NCI-H146 (cell line): ENCODE measurements around the gene B9D1.
A peak's percentile ranks its signal among the peaks of the same experiment; 100 is the strongest.

Experiments used
- DNase-seq: peaks from one replicate; lab custom pipeline; 2025; lab: John Stamatoyannopoulos, UW

B9D1 gene

DNA sequence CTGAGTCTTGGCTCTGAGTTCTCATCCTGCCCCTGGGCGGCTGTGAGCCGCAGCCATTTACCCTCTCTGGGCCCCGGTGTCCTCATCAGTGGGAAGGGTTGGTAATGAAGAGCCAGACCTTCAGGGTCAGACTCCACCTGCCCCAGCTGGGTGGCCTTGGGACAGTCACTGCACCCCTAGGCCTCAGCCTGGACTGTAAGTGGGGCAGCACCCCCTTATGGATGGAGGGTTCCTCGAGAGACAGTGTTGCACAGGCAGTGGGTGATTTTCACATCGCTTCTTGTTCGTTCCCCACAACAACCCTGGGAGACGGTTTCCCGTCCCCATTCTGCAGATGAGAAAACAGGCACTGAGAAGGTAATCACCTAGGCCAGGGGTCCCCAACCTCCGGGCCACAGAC lies 60.5 kb downstream of the B9D1 start:
- DNase-seq, result no peak

DNA sequence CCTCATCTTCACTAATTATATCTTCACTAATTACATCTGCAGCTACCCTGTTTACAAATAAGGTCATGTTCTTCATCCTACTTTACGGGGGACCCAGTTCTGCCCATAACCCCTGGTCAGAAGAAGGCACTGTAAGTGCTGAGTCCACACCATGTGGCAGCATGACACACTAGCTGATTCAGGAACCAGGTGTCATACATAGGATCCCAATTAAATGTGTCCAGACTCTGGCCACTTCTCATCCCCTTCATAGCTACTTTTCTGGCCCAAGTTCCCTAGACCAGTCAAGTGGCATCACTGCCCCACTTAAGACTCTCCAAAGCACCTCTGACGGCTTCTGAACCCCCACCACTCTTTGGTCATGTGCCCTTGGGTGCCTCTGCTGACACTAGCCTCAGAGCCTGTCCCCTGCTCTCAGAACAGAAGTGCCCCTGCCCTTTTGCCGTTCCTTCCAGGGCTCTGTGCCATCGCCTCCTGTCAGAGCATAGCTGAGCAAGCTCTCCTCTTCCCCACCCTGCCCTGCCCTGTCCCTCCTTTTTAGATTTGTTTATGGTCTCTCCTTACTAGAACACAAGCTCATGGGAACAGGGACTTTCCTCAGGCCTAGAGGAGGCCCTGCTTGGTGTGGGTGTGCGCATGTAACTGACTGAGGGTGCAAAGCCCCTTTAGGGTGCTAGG lies 61.1 kb downstream of the B9D1 start:
- DNase-seq, result no peak

DNA sequence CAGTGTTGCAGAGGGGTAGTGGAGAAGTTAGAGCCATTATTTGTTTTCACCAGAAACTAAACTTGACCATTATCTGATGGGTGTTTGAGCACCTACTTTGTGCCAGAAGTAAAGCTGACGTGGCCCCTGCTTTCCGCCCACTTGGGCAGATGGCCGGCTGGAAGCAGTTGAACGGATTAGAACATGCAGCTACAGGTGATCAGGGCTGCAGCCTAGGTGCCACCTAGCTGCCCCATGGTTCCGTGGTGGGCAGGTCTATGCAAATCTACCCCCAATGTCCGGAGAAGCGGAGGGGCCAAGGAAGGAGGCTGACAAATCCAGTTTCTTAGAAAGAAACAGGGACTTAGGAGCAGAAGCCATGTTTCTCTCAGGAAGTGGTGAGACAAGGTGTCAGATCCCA lies 62.7 kb downstream of the B9D1 start:
- no peak for DNase-seq

DNA sequence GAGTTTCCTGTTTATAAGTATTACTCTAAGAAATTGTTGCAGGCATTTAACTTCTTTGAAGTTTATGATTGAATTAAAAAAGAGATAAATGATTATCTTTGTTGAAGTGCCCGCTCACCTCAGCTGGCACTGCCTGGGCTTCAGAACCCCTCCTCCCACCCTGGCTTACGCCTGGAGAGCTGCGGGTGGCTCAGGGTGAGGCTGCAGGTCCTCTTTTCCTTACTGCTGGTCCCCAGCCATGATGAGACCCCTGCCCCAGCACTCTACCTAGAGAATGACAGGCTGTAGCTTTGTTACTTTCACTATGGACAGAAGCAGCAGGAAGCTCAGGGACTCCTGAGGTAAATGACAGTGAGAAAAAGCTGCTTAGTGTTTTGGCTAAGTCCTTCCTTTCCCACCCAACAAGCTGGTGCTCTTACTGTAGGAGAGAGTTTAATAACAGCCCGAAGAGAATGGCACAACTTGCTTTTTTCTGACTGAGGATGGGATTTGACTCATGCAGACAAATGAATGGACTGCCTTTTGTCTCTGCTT lies 63.2 kb downstream of the B9D1 start:
- DNase-seq, result peak; percentile 6

DNA sequence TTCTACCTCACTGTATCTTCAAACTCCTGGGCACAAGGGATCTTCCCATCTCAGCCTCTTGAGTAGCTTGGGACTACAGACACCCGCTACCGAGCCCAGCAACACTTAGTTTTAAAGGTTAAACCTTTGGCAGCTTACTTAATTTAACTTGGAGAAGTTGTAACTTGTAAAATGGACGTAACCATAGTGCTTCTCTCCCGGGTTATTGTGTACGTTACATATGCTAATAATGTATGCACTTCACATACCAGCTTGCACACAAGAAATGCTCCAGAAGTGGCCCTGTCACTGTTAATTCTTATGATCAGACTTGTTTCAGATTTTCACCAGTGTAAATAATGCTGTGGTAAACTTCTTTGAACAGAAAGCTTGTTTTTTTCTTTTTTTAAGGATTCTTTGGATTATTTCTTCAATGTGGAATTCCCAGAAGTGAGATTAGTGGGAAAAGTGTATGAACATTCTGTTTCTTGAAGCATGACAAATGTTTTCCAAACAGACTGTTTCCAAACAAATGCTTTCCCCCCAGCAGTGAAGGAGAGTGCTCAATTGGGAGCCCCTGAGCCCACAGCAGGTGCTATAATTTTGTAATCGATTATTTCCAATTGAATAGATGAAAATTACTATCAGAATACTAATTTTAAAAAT lies 63.8 kb downstream of the B9D1 start:
- DNase-seq, result no peak

DNA sequence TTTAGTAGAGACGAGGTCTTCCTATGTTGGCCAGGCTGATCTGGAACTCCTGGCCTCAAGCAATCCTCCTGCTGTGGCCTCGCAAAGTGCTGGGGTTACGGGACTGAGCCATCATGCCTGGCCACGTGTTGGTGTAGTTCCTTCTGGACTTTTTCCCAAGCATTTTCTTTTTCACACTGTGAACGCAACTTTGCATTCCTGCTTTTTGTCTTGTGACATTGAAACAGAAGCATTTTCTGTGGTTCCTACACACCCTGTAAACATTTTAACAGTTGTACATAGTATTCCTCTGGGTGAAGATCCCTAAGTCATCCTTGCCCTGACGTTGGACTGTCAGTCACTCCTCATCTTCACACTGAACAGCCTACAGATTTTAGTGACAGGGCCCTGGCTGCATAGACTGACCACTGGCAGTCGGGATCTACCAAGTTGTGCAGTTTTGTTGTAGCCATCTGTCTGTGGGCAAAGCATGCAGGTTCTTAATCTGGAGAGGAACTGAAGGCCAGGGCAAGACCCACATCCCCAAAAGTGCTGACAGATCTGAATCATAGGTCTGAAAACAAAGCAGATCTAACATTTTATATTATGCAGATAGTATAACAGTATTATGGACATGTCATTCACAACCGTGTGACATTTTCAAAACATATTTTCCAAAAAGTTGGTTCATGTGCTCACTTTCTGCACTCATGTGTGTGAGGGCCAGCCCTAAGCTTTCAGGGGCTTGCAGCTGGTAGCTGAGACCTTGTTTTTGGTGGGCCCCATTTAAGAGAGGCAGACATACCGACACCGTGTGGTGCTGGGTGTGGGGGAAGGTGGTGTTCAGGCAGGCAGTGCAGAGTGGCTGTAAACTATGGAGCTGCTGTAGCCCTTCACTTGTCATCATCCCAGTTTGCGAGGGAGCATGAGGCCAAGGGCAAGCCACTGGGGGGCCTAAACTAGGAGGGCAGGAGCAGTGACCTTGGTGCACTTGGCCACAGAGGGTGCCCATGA lies 65.4 kb downstream of the B9D1 start:
- DNase-seq, result no peak

DNA sequence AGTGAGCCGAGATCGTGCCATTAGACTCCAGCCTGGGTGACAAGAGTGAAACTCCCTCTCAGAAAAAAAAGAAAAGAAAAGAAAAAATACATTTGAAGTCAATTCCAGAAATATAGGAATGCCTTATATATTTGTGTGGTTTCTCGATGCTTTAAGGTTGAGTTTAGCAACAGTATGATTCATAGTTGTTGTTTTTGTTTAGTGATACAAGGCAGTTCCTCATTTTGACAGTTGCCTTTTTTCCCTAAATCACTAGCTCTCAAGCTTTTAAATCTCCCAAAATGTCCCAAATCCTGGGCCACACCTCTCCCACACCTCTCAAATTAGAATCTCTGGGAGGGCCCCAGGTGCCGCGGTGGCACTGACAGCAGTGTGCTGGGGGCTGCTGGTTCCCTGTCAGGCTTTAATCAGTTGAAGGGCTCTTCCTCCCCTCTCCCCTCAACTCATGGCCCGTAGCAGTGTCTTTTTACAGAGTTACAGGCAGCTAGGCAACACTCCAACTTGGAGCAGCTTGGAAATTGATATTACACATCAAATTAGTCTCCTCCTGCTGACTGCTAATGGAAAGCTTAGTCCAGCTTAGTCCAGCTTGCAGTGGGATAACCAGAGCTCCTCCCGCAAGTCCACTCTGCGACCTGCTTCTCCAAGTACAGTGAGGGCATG lies 66.9 kb downstream of the B9D1 start:
- DNase-seq, result no peak

DNA sequence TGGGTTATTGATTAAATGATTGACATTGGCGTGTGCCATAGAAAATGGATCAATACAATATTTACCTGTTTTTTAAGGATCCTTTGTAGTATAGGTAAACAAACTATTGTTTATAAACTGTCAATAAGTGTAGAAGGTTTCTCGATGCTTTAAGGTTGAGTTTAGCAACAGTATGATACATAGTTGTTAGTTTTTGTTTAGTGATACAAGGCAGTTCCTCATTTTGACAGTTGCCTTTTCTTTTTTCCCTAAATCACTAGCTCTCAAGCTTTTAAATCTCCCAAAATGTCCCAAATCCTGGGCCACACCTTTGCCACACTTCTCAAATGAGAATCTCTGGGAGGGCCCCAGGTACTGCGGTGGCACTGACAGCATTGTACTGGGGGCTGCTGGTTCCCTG lies 68.1 kb downstream of the B9D1 start:
- no peak for DNase-seq
